HepG2 (cell line): Measurements from ENCODE around the gene PARP3. TPM values are rescaled to one million over a fixed set of nuclear protein-coding genes. Genes with fewer than 3 reads are reported as not detected.

Source experiments
- ADNP ChIP-seq: sonication (generic); formaldehyde crosslinking; IDR thresholded peaks from 2 replicates; pipeline ENCODE4 v1.4.0; 2020; ENCODE audit warnings: missing genetic modification reagents
- ARHGAP35 ChIP-seq: sonication (generic); formaldehyde crosslinking; IDR thresholded peaks from 2 replicates; pipeline ENCODE4 v1.9.0; 2022; ENCODE audit warnings: mild to moderate bottlenecking, inconsistent platforms, moderate library complexity, missing genetic modification reagents, borderline replicate concordance
- CBX1 ChIP-seq: IDR thresholded peaks from one replicate; pipeline ENCODE4 v1.6.1; 2016; ENCODE audit warnings: antibody characterized with exemption, low read depth
- CCAR2 ChIP-seq: fragments of 200-400 bp; formaldehyde crosslinking; optimal IDR thresholded peaks from 2 replicates; pipeline ENCODE3; 2018; ENCODE audit warnings: low read depth, mild to moderate bottlenecking, low read length, moderate library complexity
- CEBPB ChIP-seq: IDR thresholded peaks from 2 replicates; pipeline ENCODE4 v1.6.1; 2011; ENCODE audit warnings: low read depth, low read length, improper control_type of control experiment, borderline replicate concordance
- CENPT ChIP-seq: sonication (generic); formaldehyde crosslinking; IDR thresholded peaks from 2 replicates; pipeline ENCODE4 v1.8.0; 2022; ENCODE audit warnings: low read depth, mild to moderate bottlenecking, moderate library complexity, missing genetic modification reagents
- FOXK1 ChIP-seq: sonication (generic); formaldehyde crosslinking; IDR thresholded peaks from 2 replicates; pipeline ENCODE4 v1.4.0; 2020; ENCODE audit warnings: low read depth, missing genetic modification reagents, borderline replicate concordance
- HDAC6 ChIP-seq: fragments of 200-600 bp; sonication (generic); IDR thresholded peaks from 2 replicates; pipeline ENCODE4 v1.7.0; 2017; ENCODE audit warnings: mild to moderate bottlenecking, antibody characterized with exemption, low read length, low read depth
- ISL2 ChIP-seq: sonication (generic); formaldehyde crosslinking; IDR thresholded peaks from 2 replicates; pipeline ENCODE4 v1.5.0; 2020; ENCODE audit warnings: missing genetic modification reagents
- KLF15 ChIP-seq: sonication (generic); formaldehyde crosslinking; IDR thresholded peaks from 2 replicates; pipeline ENCODE4 v1.8.1; 2023; ENCODE audit warnings: borderline replicate concordance, mild to moderate bottlenecking, inconsistent platforms, missing genetic modification reagents, mixed read lengths
- KMT2A ChIP-seq: sonication (generic); formaldehyde crosslinking; IDR thresholded peaks from 2 replicates; pipeline ENCODE4 v1.4.0; 2020; ENCODE audit warnings: missing genetic modification reagents
- KMT2B ChIP-seq: IDR thresholded peaks from 2 replicates; pipeline ENCODE4 v1.6.1; 2016; ENCODE audit warnings: missing genetic modification reagents, missing compliant biosample characterization
- NCOA2 ChIP-seq: sonication (generic); formaldehyde crosslinking; IDR thresholded peaks from 2 replicates; pipeline ENCODE4 v1.8.0; 2022; ENCODE audit warnings: inconsistent platforms
- NKX3-1 ChIP-seq: sonication (generic); formaldehyde crosslinking; IDR thresholded peaks from 2 replicates; pipeline ENCODE4 v1.5.0; 2020; ENCODE audit warnings: missing genetic modification reagents
- POLR2A ChIP-seq, 2 experiments: IDR thresholded peaks; 2 replicates each; pipeline ENCODE4 v1.6.1; 2011; ENCODE audit warnings: low read depth in 2 of 2, low read length in 2 of 2, mild to moderate bottlenecking in 1 of 2, moderate library complexity in 1 of 2; ENCODE audit not compliant: insufficient read depth in 1 of 2
- RAD21 ChIP-seq: fragments of 450-650 bp; formaldehyde crosslinking; IDR thresholded peaks from 2 replicates; pipeline ENCODE4 v1.5.0; 2020; ENCODE audit warnings: mild to moderate bottlenecking
- SATB2 ChIP-seq: sonication (generic); formaldehyde crosslinking; IDR thresholded peaks from 2 replicates; pipeline ENCODE4 v1.5.0; 2020; ENCODE audit warnings: missing genetic modification reagents
- SMYD3 ChIP-seq: sonication (generic); formaldehyde crosslinking; IDR thresholded peaks from 2 replicates; pipeline ENCODE4 v1.8.1; 2023; ENCODE audit warnings: mild to moderate bottlenecking, missing genetic modification reagents
- SRSF4 ChIP-seq: fragments of 200-400 bp; formaldehyde crosslinking; IDR thresholded peaks from one replicate; pipeline ENCODE4 v1.6.1; 2018; ENCODE audit warnings: mild to moderate bottlenecking, low read depth, low read length, moderate library complexity; ENCODE audit not compliant: poor library complexity, severe bottlenecking
- TARDBP ChIP-seq: sonication (generic); formaldehyde crosslinking; IDR thresholded peaks from 2 replicates; pipeline ENCODE4 v1.8.0; 2022; ENCODE audit warnings: mild to moderate bottlenecking, missing genetic modification reagents
- TSC22D2 ChIP-seq: sonication (generic); formaldehyde crosslinking; IDR thresholded peaks from 2 replicates; pipeline ENCODE4 v1.5.1; 2020; ENCODE audit warnings: missing genetic modification reagents, mild to moderate bottlenecking, borderline replicate concordance
- U2AF2 ChIP-seq: fragments of 200-400 bp; formaldehyde crosslinking; IDR thresholded peaks from 2 replicates; pipeline ENCODE4 v1.6.1; 2017; ENCODE audit warnings: low read depth, mild to moderate bottlenecking, low read length
- ZBTB38 ChIP-seq: sonication (generic); formaldehyde crosslinking; IDR thresholded peaks from 2 replicates; pipeline ENCODE4 v1.5.1; 2020; ENCODE audit warnings: mild to moderate bottlenecking, missing genetic modification reagents
- ZFP36L1 ChIP-seq: sonication (generic); formaldehyde crosslinking; IDR thresholded peaks from 2 replicates; pipeline ENCODE4 v1.8.0; 2022; ENCODE audit warnings: mild to moderate bottlenecking, missing genetic modification reagents, moderate library complexity
- ZFX ChIP-seq: sonication (generic); formaldehyde crosslinking; IDR thresholded peaks from 2 replicates; pipeline ENCODE4 v1.4.0; 2020; ENCODE audit warnings: mild to moderate bottlenecking, low read depth, missing genetic modification reagents, moderate library complexity
- ZNF205 ChIP-seq: IDR thresholded peaks from 2 replicates; pipeline ENCODE4 v1.6.1; 2018; ENCODE audit warnings: missing biosample characterization, missing genetic modification reagents
- ZNF251 ChIP-seq: sonication (generic); formaldehyde crosslinking; IDR thresholded peaks from 2 replicates; pipeline ENCODE4 v1.9.0; 2021; ENCODE audit warnings: mild to moderate bottlenecking, missing genetic modification reagents
- ZNF317 ChIP-seq: sonication (generic); formaldehyde crosslinking; IDR thresholded peaks from 2 replicates; pipeline ENCODE4 v1.5.0; 2020; ENCODE audit warnings: mild to moderate bottlenecking, missing genetic modification reagents
- ZNF547 ChIP-seq: sonication (generic); formaldehyde crosslinking; IDR thresholded peaks from 2 replicates; pipeline ENCODE4 v1.5.1; 2020; ENCODE audit warnings: mild to moderate bottlenecking, missing genetic modification reagents
- ZNF563 ChIP-seq: sonication (generic); formaldehyde crosslinking; IDR thresholded peaks from 2 replicates; pipeline ENCODE4 v1.8.0; 2022; ENCODE audit warnings: mild to moderate bottlenecking, moderate library complexity, missing genetic modification reagents
- polyA plus RNA-seq, 8 experiments: library from polyadenylated mRNA; depleted of rRNA in 3 of 8; stranded (reverse) in 7 of 8; unstranded in 1 of 8; fragments of >200 nt; fragmentation: Illumina TruSeq in 4 of 8; extraction: Trizol in 4 of 8; gene quantifications; 2 replicates each; pipeline versions ENCODE4 v1.2.1 to v1.2.3, GENCODE V29; 2011 to 2016; ENCODE audit warnings: low read depth in 4 of 8, missing spikeins in 1 of 8, mixed read lengths in 1 of 8; ENCODE audit not compliant: insufficient read depth in 1 of 8
- total RNA-seq, 5 experiments: library from RNA; depleted of rRNA; stranded (reverse); fragments of >200 nt; fragmentation: Illumina TruSeq; extraction: Trizol; gene quantifications; 2 replicates each; pipeline ENCODE4 v1.2.3, GENCODE V29; 2016; ENCODE audit warnings: low read depth in 1 of 5
- TF ChIP-seq, protein P1 (sequence below): sonication (generic); IDR thresholded peaks from 2 replicates; pipeline ENCODE4 v1.6.1; 2016; ENCODE audit warnings: low read depth, borderline replicate concordance
- TF ChIP-seq, protein P2 (sequence below): sonication (generic); formaldehyde crosslinking; IDR thresholded peaks from 2 replicates; pipeline ENCODE4 v1.8.0; 2022; ENCODE audit warnings: mild to moderate bottlenecking, missing genetic modification reagents
- TF ChIP-seq, protein P3 (sequence below): IDR thresholded peaks from 2 replicates; pipeline ENCODE4 v1.6.1; 2018; ENCODE audit warnings: missing genetic modification reagents

The PARP3 gene
- total and polyA plus RNA-seq, 2 of the 13 experiments (the other 11 are each of a cell fraction or from before 2014, with no cell fraction given) = 11.2 to 21.5 TPM

DNA sequence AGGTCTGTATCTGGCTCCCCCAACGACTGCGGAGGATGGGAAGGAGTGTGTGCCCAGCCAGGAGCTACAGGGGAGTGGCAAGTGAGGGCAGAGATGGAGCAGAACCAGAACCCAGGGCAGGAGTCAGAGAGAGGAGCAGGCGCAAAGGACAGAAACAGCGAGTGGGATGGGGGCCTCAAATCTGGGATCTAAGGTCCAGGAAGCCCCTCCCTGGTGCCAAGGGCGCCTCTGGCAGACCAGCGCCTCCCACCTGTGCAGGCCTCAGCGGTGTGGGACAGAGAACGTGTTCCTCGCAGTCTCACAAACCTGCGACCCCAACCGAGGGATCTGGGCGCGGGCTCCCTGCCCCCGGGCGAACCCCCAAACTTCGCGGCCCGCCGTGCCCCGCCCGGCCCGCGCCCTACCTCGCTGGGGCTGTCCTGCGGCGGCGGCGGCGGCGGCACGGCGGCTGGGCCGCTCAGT is 24.8 kb downstream of the PARP3 start (continued):
- no peak for TF ChIP-seq SMYD3 (CRISPR knock-in tag)
- no peak for TF ChIP-seq ISL2 (CRISPR knock-in tag)
- TF ChIP-seq CBX1 = no peak
- TF ChIP-seq TARDBP (CRISPR knock-in tag) = no peak
- TF ChIP-seq KMT2B (CRISPR knock-in tag) = no peak
- peak; percentile 36; the same call in 1 of the 2 replicates for TF ChIP-seq ZFX (CRISPR knock-in tag)
- TF ChIP-seq ZNF317 (CRISPR knock-in tag) = no peak
- no peak for TF ChIP-seq SATB2
- no peak for TF ChIP-seq NKX3-1
- TF ChIP-seq TSC22D2 (CRISPR knock-in tag) = no peak
- TF ChIP-seq ADNP = no peak
- TF ChIP-seq, protein P1, sequence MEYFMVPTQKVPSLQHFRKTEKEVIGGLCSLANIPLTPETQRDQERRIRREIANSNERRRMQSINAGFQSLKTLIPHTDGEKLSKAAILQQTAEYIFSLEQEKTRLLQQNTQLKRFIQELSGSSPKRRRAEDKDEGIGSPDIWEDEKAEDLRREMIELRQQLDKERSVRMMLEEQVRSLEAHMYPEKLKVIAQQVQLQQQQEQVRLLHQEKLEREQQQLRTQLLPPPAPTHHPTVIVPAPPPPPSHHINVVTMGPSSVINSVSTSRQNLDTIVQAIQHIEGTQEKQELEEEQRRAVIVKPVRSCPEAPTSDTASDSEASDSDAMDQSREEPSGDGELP = no peak
- 0 out of 2 replicates have a peak, but pooled peaks have one; percentile 11 for TF ChIP-seq RAD21
- no peak for TF ChIP-seq CEBPB
- no peak for TF ChIP-seq CENPT (CRISPR knock-in tag)
- TF ChIP-seq SRSF4 = no peak
- TF ChIP-seq ZNF205 (CRISPR knock-in tag) = no peak
- TF ChIP-seq ZFP36L1 = no peak
- TF ChIP-seq HDAC6 = no peak
- TF ChIP-seq, protein P2, sequence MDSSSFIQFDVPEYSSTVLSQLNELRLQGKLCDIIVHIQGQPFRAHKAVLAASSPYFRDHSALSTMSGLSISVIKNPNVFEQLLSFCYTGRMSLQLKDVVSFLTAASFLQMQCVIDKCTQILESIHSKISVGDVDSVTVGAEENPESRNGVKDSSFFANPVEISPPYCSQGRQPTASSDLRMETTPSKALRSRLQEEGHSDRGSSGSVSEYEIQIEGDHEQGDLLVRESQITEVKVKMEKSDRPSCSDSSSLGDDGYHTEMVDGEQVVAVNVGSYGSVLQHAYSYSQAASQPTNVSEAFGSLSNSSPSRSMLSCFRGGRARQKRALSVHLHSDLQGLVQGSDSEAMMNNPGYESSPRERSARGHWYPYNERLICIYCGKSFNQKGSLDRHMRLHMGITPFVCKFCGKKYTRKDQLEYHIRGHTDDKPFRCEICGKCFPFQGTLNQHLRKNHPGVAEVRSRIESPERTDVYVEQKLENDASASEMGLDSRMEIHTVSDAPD (CRISPR knock-in tag) = no peak
- TF ChIP-seq ARHGAP35 (CRISPR knock-in tag) = no peak
- TF ChIP-seq, protein P3, sequence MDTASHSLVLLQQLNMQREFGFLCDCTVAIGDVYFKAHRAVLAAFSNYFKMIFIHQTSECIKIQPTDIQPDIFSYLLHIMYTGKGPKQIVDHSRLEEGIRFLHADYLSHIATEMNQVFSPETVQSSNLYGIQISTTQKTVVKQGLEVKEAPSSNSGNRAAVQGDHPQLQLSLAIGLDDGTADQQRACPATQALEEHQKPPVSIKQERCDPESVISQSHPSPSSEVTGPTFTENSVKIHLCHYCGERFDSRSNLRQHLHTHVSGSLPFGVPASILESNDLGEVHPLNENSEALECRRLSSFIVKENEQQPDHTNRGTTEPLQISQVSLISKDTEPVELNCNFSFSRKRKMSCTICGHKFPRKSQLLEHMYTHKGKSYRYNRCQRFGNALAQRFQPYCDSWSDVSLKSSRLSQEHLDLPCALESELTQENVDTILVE (CRISPR knock-in tag) = peak; percentile 8; the same call in 1 of the 2 replicates
- TF ChIP-seq CCAR2 = no peak
- no peak for TF ChIP-seq ZNF563
- TF ChIP-seq KLF15 = no peak
- no peak for TF ChIP-seq ZNF251 (CRISPR knock-in tag)
- no peak for TF ChIP-seq KMT2A
- no peak for TF ChIP-seq ZBTB38 (CRISPR knock-in tag)
- TF ChIP-seq FOXK1 (CRISPR knock-in tag) = no peak
- no peak for TF ChIP-seq U2AF2
- TF ChIP-seq NCOA2 (CRISPR knock-in tag) = no peak
- peak in 1 of 2 experiments; percentile 45; a peak in 1 of 4 replicates for TF ChIP-seq POLR2A (IDR thresholded peaks at IDR 0.05; ENCODE audit: insufficient read depth in 1 of 2, low read depth in 2 of 2, low read length in 2 of 2)
- no peak for TF ChIP-seq ZNF547
